ENCODE measurements around the gene GAB4.

- TF ChIP-seq TAF1 (IDR thresholded peaks at IDR 0.05; ENCODE audit: borderline replicate concordance, low read depth, low read length) = no peak
- no peak for TF ChIP-seq POLR2A (IDR thresholded peaks at IDR 0.05; ENCODE audit: low read depth, low read length)
Observed at GRCh38 chr22:16989915-16990314, 18.1 kb downstream of the GAB4 start.

Data from GM12892 (cell line).